CD4-positive, alpha-beta T cell treated with Interleukin-17A for 4 hours (primary cell): ENCODE measurements around the gene OPRL1.

Source experiments
- DNase-seq: peaks from one replicate; pipeline ENCODE4 v3.0.0-alpha.2; 2020; ENCODE audit warnings: mixed read lengths

Gene OPRL1

DNA sequence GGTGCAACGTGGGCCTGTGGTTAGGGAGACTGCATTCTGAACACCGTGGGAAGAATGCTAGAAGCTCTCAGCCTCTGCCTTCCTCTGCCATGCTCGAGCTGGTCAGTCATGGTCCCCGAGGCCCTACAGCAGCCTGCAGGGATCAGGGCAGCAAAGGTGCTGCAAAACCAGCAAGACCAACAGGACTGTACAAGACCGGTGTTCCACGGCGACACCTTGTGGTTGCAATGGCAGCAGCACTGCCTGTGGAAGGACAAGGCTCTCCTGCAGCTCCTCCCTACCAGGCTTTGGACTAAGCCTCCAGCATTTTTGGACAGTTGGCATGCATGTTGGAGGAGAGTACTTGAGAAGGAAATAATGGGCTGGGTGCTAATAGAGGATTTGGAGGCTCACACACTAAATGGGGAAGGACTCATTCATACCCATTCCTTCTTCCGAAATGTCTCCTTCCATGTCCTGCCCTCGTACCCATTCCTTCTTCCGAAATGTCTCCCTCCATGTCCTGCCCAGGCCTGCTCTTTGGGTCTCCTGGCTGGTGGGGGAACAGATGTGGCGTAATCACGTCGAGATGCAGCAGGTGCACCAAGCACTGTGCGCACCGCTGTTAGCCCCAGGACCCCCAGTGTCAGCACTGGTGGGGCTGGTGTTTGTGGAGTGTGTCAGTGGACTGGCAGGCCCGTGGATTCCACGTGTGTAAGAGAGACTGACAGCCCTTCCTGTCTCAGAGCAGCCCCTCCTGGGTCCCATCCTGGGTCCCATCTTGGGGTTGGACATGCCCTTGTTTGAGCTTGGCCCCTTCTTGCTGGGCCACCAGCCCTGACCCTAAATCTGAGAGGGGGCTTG, 65.8 kb downstream of the OPRL1 start:
- no peak for DNase-seq

- no peak for DNase-seq
These were observed 66.5 kb downstream of the OPRL1 start for GRCh38 chr20:64146301-64146935.

- no peak for DNase-seq
These were observed 67.1 kb downstream of the OPRL1 start for GRCh38 chr20:64146936-64147477.

DNA sequence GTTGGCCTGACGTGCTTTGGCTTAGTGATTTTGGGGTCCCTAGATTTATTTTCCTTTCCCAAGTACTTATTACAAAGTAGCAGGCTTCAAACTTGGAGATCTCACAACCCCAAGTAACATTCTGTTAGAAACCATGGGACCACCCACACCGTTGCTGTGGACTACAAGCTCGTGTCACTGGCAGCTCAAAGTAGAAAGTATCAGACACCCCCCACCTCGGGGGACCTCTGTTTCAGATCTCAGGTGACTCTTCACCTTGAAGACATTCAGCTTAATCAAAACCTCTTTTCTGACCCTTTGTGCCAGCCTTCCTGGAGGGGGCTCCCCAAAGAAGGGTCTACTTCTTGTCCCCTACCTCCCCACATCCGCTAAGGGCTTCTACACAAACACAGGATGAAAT, 68.7 kb downstream of the OPRL1 start:
- DNase-seq, result no peak

DNA sequence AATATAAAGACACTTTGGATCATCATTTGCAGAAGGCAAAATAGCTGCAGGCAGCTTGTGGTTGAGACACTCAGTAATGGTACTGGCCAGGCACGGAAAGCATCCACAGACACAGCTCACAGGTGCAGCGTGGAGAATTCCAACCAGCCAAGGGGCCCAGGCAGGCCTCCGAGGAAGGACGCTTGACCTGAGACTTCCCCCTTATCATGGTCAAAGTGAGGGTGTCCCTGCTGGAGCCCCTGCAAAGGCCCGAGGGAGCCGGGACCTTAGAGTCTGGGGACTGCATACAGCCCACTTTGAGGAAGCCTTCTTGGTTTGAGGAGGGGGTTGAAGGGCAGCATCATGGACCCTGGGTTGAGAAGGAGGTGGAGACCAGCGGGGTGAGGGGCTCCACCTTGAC, 69.3 kb downstream of the OPRL1 start:
- no peak for DNase-seq

DNA sequence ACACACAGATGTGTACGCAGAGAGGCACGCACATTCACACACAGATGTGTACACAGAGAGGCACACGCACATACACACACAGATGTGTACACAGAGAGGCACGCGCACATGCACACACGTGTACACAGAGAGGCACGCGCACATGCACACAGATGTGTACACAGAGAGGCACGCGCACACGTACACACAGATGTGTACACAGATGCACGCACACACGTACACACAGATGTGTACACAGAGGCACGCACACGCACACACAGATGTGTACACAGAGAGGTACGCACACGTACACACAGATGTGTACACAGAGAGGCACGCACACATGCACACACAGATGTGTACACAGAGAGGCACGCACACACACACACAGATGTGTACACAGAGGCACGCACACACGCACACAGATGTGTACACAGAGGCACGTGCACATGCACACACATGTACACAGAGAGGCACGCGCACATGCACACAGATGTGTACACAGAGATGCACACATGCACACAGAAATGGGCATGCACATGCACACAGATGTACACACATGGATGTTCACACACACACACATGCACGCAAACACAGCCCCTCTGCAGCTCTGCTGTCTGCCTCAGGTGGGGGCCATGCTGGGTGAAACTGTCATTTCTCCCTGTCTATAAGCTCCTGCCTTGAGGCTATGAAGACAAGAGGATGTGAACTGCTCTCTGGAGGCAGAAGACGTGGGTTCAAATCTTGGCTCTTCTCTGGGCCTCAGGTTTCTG, 70.1 kb downstream of the OPRL1 start:
- DNase-seq, result no peak
